Neural crest cell (in vitro differentiated cells): ENCODE measurements around the gene ARHGAP30. TPM values are rescaled to one million over a fixed set of nuclear protein-coding genes. Genes with fewer than 3 reads are reported as not detected.
"Not testable (repeated sequence)": the region's sequence is repeated elsewhere in the genome, so short reads cannot be mapped to it uniquely, and the experiment has no call there.

Experiments used
- DNase-seq: peaks from one replicate; pipeline ENCODE4 v3.0.0; 2021; ENCODE audit warnings: low read depth, mixed read lengths, low spot score
- H3K27ac Mint-ChIP-seq: one replicate; pipeline ENCODE4 v1.8.0; 2021; ENCODE audit warnings: mild to moderate bottlenecking, mixed read lengths; ENCODE audit not compliant: unreplicated experiment
- H3K27me3 Mint-ChIP-seq: 2 replicates; pipeline ENCODE4 v1.8.0; 2021; ENCODE audit warnings: low read depth, mild to moderate bottlenecking, mixed read lengths
- H3K36me3 Mint-ChIP-seq: 2 replicates; pipeline ENCODE4 v1.8.0; 2021; ENCODE audit warnings: low read depth, mild to moderate bottlenecking, mixed read lengths
- H3K4me1 Mint-ChIP-seq: 2 replicates; pipeline ENCODE4 v1.8.0; 2021; ENCODE audit warnings: mixed read lengths
- H3K4me3 Mint-ChIP-seq: one replicate; pipeline ENCODE4 v1.8.0; 2021; ENCODE audit warnings: mild to moderate bottlenecking, mixed read lengths
- H3K9me3 Mint-ChIP-seq: 2 replicates; pipeline ENCODE4 v1.8.0; 2021; ENCODE audit warnings: mixed read lengths
- total RNA-seq: library from RNA; stranded (reverse); gene quantifications from 2 replicates; pipeline ENCODE4 v1.2.1, GENCODE V29; 2021
- TF ChIP-seq, protein P1 (sequence below): fragments of 200-600 bp; sonication (generic); conservative IDR thresholded peaks from 2 replicates; pipeline ENCODE4 v1.5.0; 2021; ENCODE audit warnings: antibody characterized with exemption, mild to moderate bottlenecking

Gene ARHGAP30
- total RNA-seq, 1 donor from 2014 or later: not detected

GRCh38 chr1:161021165-161021969 is 48.3 kb downstream of the ARHGAP30 start:
- TF ChIP-seq, protein P1, sequence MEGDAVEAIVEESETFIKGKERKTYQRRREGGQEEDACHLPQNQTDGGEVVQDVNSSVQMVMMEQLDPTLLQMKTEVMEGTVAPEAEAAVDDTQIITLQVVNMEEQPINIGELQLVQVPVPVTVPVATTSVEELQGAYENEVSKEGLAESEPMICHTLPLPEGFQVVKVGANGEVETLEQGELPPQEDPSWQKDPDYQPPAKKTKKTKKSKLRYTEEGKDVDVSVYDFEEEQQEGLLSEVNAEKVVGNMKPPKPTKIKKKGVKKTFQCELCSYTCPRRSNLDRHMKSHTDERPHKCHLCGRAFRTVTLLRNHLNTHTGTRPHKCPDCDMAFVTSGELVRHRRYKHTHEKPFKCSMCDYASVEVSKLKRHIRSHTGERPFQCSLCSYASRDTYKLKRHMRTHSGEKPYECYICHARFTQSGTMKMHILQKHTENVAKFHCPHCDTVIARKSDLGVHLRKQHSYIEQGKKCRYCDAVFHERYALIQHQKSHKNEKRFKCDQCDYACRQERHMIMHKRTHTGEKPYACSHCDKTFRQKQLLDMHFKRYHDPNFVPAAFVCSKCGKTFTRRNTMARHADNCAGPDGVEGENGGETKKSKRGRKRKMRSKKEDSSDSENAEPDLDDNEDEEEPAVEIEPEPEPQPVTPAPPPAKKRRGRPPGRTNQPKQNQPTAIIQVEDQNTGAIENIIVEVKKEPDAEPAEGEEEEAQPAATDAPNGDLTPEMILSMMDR: no peak
- H3K4me1 Mint-ChIP-seq: peaks cover 21% of the 10 kb centered on the region
- no peak overlapping the region for H3K27ac Mint-ChIP-seq
- no peaks in the 10 kb centered on the region for H3K36me3 Mint-ChIP-seq
- peaks cover 60% of the 10 kb centered on the region for H3K27me3 Mint-ChIP-seq
- no peaks in the 10 kb centered on the region for H3K9me3 Mint-ChIP-seq
- H3K4me3 Mint-ChIP-seq: peak overlapping the region; percentile 92
- peak; percentile 17 for DNase-seq

- Mint-ChIP-seq H3K27ac (peak within 1 kb of the TSS; percentile 15), H3K27me3 (peaks cover 60% of the 10 kb centered on the region), H3K9me3 (no peaks in the 10 kb centered on the region), H3K4me3 (peak within 1 kb of the TSS; percentile 92), H3K36me3 (no peaks in the 10 kb centered on the region), H3K4me1 (peaks cover 21% of the 10 kb centered on the region)
- DNase-seq: peak; percentile 19
- TF ChIP-seq, protein P1: peak; percentile 48
These were observed 49.1 kb downstream of the ARHGAP30 start, which contains the start of gene F11R for GRCh38 chr1:161020509-161021164. Gene F11R (minus strand): TSS chr1:161021152. CDS start chr1:161021073, 79 bp downstream.

DNA sequence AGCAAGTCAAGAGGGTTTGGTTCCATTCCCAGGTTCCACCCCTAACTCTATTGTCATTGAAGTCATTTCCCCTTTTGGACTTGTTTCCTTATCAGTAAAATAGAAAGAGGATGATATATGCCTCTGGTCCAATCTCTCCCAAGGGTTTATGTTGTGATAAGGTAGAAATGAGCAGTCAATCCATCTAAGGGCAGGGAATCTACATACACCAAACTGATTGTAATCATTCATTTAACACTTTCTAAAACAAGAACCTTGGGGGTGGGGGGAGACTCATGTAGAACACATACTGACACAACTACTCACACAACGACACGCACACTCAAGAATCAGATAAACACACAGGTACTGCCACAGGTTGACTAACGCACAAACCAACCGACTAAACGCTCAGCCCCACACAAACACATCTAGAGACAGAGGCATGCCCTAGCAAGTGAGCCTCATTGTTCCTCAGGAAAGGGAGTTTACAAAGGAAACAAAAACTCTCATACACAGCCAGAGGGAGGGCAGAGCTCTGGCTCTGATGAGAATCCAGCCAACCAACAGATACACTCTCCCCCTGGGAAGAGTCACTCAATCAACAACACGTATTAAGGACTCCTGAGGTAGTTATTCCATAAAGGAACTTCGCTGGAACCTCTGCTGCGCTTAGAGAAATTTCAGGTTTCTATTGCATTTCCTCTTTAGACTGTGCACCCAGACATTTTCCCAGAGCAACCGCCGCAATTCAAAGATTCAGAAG is 49.8 kb downstream of the ARHGAP30 start:
- TF ChIP-seq, protein P1: no peak
- Mint-ChIP-seq H3K4me1 (peaks cover 21% of the 10 kb centered on the region), H3K36me3 (no peaks in the 10 kb centered on the region), H3K27ac (peak overlapping the region; percentile 15), H3K9me3 (no peaks in the 10 kb centered on the region), H3K4me3 (peak overlapping the region; percentile 92), H3K27me3 (peaks cover 60% of the 10 kb centered on the region)
- DNase-seq: no peak

DNA sequence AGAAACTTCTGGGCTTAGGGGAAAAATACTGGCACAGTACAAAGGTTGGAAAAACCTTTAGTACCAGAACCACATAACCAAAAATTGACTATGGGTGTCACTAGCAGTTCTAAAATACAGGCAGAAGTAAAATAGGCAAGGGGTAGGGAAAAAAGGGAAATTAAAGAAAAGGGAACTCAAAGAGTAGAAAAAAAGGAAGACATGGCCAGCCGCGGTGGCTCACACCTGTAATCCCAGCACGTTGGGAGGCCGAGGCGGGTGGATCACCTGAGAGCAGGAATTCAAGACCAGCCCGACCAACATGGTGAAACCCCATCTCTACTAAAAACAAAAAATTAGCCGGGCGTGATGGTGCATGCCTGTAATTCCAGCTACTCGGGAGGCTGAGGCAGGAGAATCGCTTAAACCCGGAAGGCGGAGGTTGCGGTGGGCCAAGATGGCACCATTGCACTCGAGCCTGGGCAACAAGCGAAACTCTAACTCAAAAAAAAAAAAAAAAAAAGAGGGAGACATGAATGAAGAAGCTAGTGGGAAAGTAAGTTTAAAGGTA is 50.5 kb downstream of the ARHGAP30 start:
- H3K27ac Mint-ChIP-seq, DNase-seq, H3K36me3 Mint-ChIP-seq, H3K9me3 Mint-ChIP-seq, H3K4me3 Mint-ChIP-seq: not testable (repeated sequence)
- Mint-ChIP-seq H3K27me3 (peaks cover 60% of the 10 kb centered on the region), H3K4me1 (peaks cover 22% of the 10 kb centered on the region)

DNA sequence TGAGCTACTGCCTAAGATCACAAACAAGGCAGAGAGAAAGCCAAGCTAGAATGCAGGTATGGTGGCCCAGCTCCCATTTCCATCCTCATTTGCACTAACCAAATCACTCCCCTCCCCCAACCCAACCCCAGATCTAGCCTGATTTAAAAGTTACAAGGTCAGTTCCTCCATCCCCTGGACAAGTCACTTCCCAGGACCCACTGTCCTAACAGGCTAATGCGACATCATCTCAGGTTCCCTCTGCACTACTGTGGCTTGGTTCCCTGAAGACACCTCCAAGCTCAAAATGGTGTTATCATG is 51.1 kb downstream of the ARHGAP30 start:
- DNase-seq: no peak
- TF ChIP-seq, protein P1: no peak
- H3K4me1 Mint-ChIP-seq: peaks cover 28% of the 10 kb centered on the region
- H3K27ac Mint-ChIP-seq: no peak overlapping the region
- no peaks in the 10 kb centered on the region for H3K36me3 Mint-ChIP-seq
- no peaks in the 10 kb centered on the region for H3K9me3 Mint-ChIP-seq
- peaks cover 58% of the 10 kb centered on the region for H3K27me3 Mint-ChIP-seq
- H3K4me3 Mint-ChIP-seq: no peak overlapping the region
